Activated CD4-positive, alpha-beta memory T cell treated with anti-CD3 and anti-CD28 coated beads, Interleukin-2, amount 10 ng/mL, durations not matched to agents 7 days and 5 days (primary cell): ENCODE measurements around the gene SAMD3. TPM values are rescaled to one million over a fixed set of nuclear protein-coding genes. Genes with fewer than 3 reads are reported as not detected.
"Not testable (repeated sequence)": the region's sequence is repeated elsewhere in the genome, so short reads cannot be mapped to it uniquely, and the experiment has no call there.

Experiments
- CTCF ChIA-PET: fragments of 350-600 bp; sonication (Branson Sonifier 250); formaldehyde crosslinking; loops from one replicate; lab custom pipeline; 2021; ENCODE audit warnings: antibody characterized with exemption, inconsistent platforms; lab: Charles Lee
- POLR2A ChIA-PET: fragments of 350-600 bp; sonication (Branson Sonifier 250); formaldehyde crosslinking; loops from one replicate; lab custom pipeline; 2021; ENCODE audit warnings: antibody characterized with exemption; lab: Charles Lee
- DNase-seq: peaks from one replicate; pipeline ENCODE4 v3.0.0-alpha.2; 2020
- H3K27ac Mint-ChIP-seq: one replicate; pipeline ENCODE4 v1.8.0; 2021; ENCODE audit warnings: mild to moderate bottlenecking, mixed read lengths
- H3K27me3 Mint-ChIP-seq: one replicate; pipeline ENCODE4 v1.8.0; 2021; ENCODE audit warnings: mixed read lengths
- H3K36me3 Mint-ChIP-seq: one replicate; pipeline ENCODE4 v1.8.0; 2021; ENCODE audit warnings: low read depth, mixed read lengths
- H3K4me1 Mint-ChIP-seq: one replicate; pipeline ENCODE4 v1.8.0; 2021; ENCODE audit warnings: mixed read lengths
- H3K4me3 Mint-ChIP-seq: one replicate; pipeline ENCODE4 v1.8.0; 2021; ENCODE audit warnings: mild to moderate bottlenecking, mixed read lengths
- H3K9me3 Mint-ChIP-seq: one replicate; pipeline ENCODE4 v1.8.0; 2021; ENCODE audit warnings: mixed read lengths
- total RNA-seq, 2 experiments: library from RNA; stranded (reverse); gene quantifications; one replicate each; pipeline ENCODE4 v1.2.3, GENCODE V29; 2021

SAMD3 gene
- total RNA-seq, 2 experiments from 2014 or later: 70.5 to 79.7 TPM

DNA sequence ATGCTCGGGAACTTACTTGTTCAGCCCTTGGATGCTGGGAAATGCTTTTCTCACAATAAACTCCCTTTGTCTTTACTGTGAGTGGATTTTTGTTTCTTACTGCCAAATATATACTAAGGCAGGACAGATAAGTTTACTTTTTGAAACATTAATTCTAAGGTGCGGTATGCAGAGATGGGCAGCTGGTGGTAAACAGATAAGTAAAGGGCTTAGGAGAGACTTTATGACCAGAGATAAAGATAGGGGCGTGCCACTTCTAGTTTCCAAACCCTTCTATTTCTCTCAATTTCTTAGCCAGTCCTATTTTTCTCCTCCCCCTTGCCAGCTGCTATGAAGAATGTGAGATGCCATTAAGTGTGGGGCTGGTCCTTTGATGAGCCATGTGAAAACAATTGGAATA is 16.3 kb downstream of the SAMD3 start:
- H3K27me3 Mint-ChIP-seq: no peaks in the 10 kb centered on the region
- H3K27ac Mint-ChIP-seq: no peak overlapping the region
- H3K9me3 Mint-ChIP-seq: peaks cover 5% of the 10 kb centered on the region
- DNase-seq: no peak
- peaks cover 89% of the 10 kb centered on the region for H3K36me3 Mint-ChIP-seq
- H3K4me1 Mint-ChIP-seq: peaks cover 27% of the 10 kb centered on the region
- ChIA-PET POLR2A (no interaction called here), CTCF (no interaction called here)
- H3K4me3 Mint-ChIP-seq: no peak overlapping the region

DNA sequence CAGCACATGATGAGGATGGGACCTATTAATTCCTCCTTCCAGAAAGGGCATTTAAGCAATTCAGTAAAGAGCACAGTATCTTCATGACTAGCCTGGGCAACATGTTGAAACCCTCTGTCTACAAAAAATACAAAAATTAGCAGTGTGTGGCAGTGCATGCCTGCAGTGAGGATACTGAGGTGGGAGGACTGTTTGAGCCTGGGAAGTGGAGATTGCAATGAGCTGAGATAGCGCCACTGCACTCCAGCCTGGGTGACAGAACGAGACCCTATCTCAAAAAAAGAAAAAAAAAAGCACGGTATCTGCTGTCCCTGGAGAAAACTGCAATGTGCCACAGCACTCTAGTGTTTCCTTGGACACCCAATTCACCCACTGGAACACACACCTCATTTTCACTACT is 18.4 kb downstream of the SAMD3 start:
- no peak overlapping the region for H3K4me3 Mint-ChIP-seq
- ChIA-PET POLR2A (interaction anchor here (1.1 to 2.5 kb wide), 5 partner anchors 9 to 20 kb away, joined by 3 to 10 read pairs (median 6); partner anchors contain the start of gene SAMD3), CTCF (interaction anchor here (0.8 to 1.0 kb wide), 3 partner anchors 16 to 72 kb away, joined by 3 to 4 read pairs (median 3); partner anchors contain the start of gene SAMD3)
- DNase-seq: no peak
- no peaks in the 10 kb centered on the region for H3K27me3 Mint-ChIP-seq
- peaks cover 5% of the 10 kb centered on the region for H3K9me3 Mint-ChIP-seq
- peaks cover 90% of the 10 kb centered on the region for H3K36me3 Mint-ChIP-seq
- H3K4me1 Mint-ChIP-seq: peaks cover 16% of the 10 kb centered on the region
- no peak overlapping the region for H3K27ac Mint-ChIP-seq

DNA sequence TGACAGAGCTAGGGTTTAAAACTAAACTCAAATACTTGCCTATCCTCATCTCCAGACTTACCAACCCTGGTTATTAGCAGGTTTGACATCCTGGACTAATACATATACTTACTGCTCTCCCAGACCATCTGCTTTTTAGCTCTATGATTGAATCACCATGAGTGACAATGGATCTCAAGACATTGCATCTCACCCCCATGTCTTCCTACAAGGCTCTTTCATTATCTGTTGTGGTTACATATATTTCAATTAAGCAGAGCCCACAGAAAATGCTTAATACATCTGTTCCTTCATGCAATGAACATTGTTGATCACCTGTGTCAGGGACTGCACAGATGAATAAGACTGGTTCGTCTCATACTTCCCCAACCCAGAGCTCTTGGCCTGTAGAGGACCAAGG is 19.4 kb downstream of the SAMD3 start:
- peaks cover 16% of the 10 kb centered on the region for H3K4me1 Mint-ChIP-seq
- CTCF ChIA-PET: interaction anchor here (0.8 to 1.0 kb wide), 4 partner anchors 15 to 71 kb away, joined by 3 to 5 read pairs (median 4); partner anchors contain the start of gene SAMD3
- no peak for DNase-seq
- H3K4me3 Mint-ChIP-seq: no peak overlapping the region
- POLR2A ChIA-PET: interaction anchor here (1.1 to 2.5 kb wide), 5 partner anchors 10 to 20 kb away, joined by 3 to 10 read pairs (median 6); partner anchors contain the start of gene SAMD3
- H3K27ac Mint-ChIP-seq: no peak overlapping the region
- H3K27me3 Mint-ChIP-seq: no peaks in the 10 kb centered on the region
- H3K9me3 Mint-ChIP-seq: peaks cover 5% of the 10 kb centered on the region
- H3K36me3 Mint-ChIP-seq: peaks cover 87% of the 10 kb centered on the region

DNA sequence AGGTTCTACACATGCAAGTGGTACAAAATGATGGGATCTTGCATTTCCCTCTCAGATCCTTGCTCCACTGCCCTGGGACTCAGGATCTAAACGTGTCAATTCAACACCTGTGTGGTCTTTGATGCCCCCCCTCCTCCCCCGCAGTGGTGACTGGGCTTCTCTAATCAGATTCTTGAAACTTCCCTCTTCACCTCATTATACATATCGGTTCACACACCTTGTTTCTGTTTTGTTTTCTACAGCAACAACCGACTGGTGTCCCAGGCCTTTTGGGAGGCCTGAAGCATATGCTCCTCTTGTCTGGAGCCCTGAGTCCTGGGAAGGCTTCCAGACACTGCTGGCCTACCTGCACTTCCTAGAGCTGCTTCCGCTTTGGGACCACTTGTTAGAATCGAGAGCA is 20.0 kb downstream of the SAMD3 start:
- Mint-ChIP-seq H3K27ac (no peak overlapping the region), H3K4me3 (no peak overlapping the region)

DNA sequence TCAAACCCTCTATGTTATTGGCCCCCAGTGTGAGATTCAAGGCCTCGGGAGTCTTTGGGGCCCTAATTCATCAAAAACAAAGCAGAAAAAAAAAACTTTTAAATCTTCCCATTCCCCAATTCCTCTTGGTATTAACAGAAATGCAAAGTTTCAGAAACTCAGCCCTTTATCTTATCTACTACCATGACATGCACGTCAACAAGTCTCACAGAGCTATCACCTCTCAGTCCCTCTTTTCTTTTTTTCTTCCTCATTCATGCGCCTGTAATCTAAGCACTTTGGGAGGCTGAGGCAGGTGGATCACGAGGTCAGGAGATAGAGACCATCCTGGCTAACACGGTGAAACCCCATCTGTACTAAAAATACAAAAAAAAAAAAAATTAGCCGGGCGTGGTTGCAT is 22.7 kb downstream of the SAMD3 start:
- no peak for DNase-seq
- no peak overlapping the region for H3K4me3 Mint-ChIP-seq
- H3K36me3 Mint-ChIP-seq: peaks cover 85% of the 10 kb centered on the region
- H3K27me3 Mint-ChIP-seq: no peaks in the 10 kb centered on the region
- ChIA-PET CTCF (no interaction called here), POLR2A (no interaction called here)
- H3K9me3 Mint-ChIP-seq: peaks cover 2% of the 10 kb centered on the region
- H3K4me1 Mint-ChIP-seq: peaks cover 14% of the 10 kb centered on the region
- H3K27ac Mint-ChIP-seq: no peak overlapping the region

More for the DNA sequence above, 20.0 kb downstream of the SAMD3 start:
- H3K36me3 Mint-ChIP-seq: peaks cover 87% of the 10 kb centered on the region
- CTCF ChIA-PET: no interaction called here
- H3K9me3 Mint-ChIP-seq: peaks cover 5% of the 10 kb centered on the region
- H3K27me3 Mint-ChIP-seq: no peaks in the 10 kb centered on the region
- no peak for DNase-seq
- peaks cover 16% of the 10 kb centered on the region for H3K4me1 Mint-ChIP-seq
- POLR2A ChIA-PET: interaction anchor here (1.5 to 2.5 kb wide), 2 partner anchors 11 to 15 kb away, joined by 8 to 10 read pairs; no protein-coding TSS in a partner anchor

DNA sequence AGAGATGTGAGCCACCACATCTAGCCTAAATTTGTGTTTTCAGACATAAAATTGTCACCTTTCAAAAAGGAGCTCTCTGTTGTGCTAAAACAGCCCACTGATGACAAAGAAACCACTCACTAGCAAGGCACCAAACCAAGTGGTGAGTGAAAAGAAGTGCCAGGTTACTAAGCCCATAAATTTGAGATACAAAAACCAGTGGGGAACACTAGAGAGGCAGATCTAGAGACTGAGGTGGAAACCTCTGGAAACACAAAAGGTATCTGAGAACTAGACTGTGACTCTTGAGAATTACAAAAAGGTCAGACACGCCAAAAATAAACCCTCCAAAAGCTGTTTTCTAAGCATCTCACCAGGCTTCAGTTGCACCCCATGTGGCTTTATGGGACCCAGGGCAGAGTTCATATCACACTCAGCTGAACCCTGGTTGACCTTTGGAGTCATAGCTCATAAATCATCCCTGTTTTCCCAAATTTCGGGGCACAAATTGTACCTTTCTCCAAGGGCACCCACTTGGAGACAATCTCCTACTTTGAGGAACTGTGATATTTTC is 24.2 kb downstream of the SAMD3 start:
- DNase-seq: no peak
- Mint-ChIP-seq H3K9me3 (peaks cover 3% of the 10 kb centered on the region), H3K36me3 (peaks cover 87% of the 10 kb centered on the region), H3K4me1 (peaks cover 8% of the 10 kb centered on the region), H3K27ac (no peak overlapping the region), H3K27me3 (no peaks in the 10 kb centered on the region), H3K4me3 (no peak overlapping the region)
- ChIA-PET CTCF (interaction anchor here (0.5 kb wide), 1 partner anchor 57 kb away, joined by 3 read pairs; no protein-coding TSS in a partner anchor), POLR2A (interaction anchor here (2.0 kb wide), 1 partner anchor 11 kb away, joined by 5 read pairs; no protein-coding TSS in a partner anchor)

DNA sequence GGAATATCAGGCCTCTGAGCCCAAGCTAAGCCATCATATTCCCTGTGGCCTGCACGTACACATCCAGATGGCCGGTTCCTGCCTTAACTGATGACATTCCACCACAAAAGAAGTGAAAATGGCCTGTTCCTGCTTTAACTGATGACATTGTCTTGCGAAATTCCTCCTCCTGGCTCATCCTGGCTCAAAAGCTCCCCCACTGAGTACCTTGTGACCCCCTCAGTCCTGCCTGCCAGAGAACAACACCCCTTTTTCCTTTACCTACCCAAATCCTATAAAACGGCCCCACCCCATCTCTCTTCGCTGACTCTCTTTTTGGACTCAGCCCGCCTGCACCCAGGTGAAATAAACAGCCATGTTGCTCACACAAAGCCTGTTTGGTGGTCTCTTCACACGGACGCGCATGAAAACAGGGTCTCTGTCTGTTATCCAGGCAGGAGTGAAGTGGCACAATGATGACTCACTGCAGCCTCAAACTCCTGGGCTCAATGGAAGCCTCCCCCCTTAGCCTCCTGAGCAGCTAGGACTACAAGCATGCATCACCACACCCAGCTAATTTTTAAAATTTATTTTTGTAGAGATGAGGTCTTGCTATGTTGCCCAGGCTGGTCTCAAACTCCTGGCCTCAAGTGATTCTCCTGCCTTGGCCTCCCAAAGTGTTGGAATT is 24.8 kb downstream of the SAMD3 start:
- H3K4me1 Mint-ChIP-seq, CTCF ChIA-PET, H3K27me3 Mint-ChIP-seq, H3K9me3 Mint-ChIP-seq, DNase-seq, H3K4me3 Mint-ChIP-seq, H3K27ac Mint-ChIP-seq: not testable (repeated sequence)
- peaks cover 87% of the 10 kb centered on the region for H3K36me3 Mint-ChIP-seq
- POLR2A ChIA-PET: interaction anchor here (2.0 kb wide), 1 partner anchor 11 kb away, joined by 5 read pairs; no protein-coding TSS in a partner anchor

DNA sequence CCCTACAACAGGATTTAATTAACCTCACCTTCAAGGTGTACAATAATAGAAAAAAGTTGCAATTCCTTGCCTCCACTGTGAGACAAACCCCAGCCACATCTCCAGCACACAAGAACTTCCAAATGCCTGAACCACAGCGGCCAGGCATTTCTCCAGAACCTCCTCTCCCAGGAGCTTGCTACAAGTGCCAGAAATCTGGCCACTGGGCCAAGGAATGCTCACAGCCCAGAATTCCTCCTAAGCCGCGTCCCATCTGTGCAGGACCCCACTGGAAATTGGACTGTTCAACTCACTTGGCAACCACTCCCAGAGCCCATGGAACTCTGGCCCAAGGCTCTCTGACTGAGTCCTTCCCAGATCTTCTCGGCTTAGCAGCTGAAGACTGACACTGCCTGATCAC is 28.3 kb downstream of the SAMD3 start:
- H3K27ac Mint-ChIP-seq, H3K4me3 Mint-ChIP-seq, H3K9me3 Mint-ChIP-seq, H3K27me3 Mint-ChIP-seq, CTCF ChIA-PET, DNase-seq, POLR2A ChIA-PET, H3K4me1 Mint-ChIP-seq: not testable (repeated sequence)
- H3K36me3 Mint-ChIP-seq: peaks cover 90% of the 10 kb centered on the region

DNA sequence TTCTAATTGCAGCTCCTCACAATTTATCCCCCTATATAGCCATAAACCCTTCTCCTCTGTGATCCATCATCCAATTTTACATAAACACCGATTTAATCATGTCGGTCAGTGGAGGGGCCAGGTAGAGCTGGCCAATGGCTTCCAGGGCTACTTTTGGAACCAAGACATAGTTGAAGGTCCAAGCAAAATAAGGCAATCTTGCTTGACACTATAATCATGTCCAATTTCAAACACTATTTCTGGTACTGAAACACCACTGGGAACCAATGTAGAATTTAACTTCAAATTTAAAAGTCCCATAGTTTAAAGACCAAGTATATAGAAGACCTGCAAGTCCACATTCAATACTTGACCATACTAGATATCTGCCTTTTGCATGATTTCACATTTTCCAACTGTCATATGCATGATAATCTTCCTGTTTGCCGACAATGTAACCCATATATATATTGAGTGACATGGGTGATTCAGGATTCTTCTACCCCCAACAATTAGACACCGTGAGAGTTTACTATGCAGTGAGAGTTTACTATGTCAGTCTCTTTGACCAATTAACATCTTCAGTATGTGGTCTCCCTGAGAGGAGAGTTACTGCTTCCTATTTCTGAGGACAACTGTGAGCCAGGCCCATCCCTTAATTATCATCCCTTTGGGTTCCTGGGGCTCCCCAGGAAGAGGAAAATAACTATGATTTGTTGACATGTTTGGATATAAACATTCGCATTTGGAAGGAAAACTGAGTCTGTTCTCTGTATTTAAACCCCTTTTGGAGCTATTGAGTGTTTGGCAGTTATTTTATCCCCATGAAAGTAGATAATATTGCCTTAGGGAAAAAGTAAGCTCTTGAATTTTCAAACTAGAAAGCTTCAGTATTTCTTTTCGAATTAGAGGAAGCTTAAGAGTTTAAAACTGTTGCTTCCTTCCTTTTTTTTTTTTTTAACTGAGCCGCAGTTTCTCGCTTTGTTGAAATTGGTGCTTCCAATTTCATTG is 31.8 kb downstream of the SAMD3 start:
- no peak for DNase-seq
- Mint-ChIP-seq H3K4me3 (no peak overlapping the region), H3K36me3 (peaks cover 90% of the 10 kb centered on the region), H3K27me3 (no peaks in the 10 kb centered on the region), H3K27ac (no peak overlapping the region), H3K9me3 (peaks cover 3% of the 10 kb centered on the region), H3K4me1 (peaks cover 28% of the 10 kb centered on the region)
- CTCF ChIA-PET: interaction anchor here (1.0 kb wide), 1 partner anchor 21 kb away, joined by 3 read pairs; no protein-coding TSS in a partner anchor
- POLR2A ChIA-PET: no interaction called here

DNA sequence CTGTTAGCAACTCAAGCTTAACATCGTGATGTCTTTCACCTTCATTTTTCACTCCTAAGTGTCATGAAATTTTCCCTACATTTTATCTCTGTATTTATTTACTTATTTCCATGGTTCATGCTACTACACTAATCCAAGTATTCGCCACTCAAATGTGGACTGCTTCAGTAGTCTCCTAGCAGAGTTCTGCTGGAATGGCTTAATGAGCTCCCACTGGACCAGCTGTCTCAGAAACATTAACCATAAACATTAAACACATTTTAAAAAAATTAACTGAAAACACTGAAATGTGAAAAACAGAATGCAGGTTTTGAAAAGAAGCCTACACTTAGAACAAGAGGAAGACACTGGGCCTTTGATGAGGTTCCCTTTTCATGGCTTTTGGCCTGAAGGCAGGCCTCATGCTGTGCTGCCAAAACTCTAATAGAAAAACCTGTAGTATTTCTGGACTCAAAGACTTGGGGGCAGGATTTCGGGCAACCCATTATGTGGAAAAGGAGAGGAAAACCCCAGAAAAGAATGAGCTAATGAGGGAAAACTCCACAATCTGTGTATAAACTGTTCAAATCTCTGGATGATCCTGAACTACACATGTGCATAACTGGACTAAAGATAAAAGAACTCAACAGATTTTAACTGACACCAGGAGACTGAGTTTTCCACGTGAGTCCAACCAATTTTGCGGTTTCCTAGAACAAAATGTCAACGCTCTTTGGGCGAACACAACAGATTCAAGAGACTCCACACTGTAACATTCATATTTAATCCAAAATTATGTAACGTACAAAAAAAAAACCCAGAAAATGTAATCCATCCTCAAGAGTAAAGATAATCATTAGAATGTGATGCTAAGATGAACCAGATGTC is 33.0 kb downstream of the SAMD3 start:
- DNase-seq: no peak
- peaks cover 35% of the 10 kb centered on the region for H3K4me1 Mint-ChIP-seq
- peaks cover 3% of the 10 kb centered on the region for H3K9me3 Mint-ChIP-seq
- no peaks in the 10 kb centered on the region for H3K27me3 Mint-ChIP-seq
- no peak overlapping the region for H3K4me3 Mint-ChIP-seq
- CTCF ChIA-PET: interaction anchor here (1.0 kb wide), 1 partner anchor 22 kb away, joined by 3 read pairs; no protein-coding TSS in a partner anchor
- POLR2A ChIA-PET: no interaction called here
- peaks cover 86% of the 10 kb centered on the region for H3K36me3 Mint-ChIP-seq
- no peak overlapping the region for H3K27ac Mint-ChIP-seq

DNA sequence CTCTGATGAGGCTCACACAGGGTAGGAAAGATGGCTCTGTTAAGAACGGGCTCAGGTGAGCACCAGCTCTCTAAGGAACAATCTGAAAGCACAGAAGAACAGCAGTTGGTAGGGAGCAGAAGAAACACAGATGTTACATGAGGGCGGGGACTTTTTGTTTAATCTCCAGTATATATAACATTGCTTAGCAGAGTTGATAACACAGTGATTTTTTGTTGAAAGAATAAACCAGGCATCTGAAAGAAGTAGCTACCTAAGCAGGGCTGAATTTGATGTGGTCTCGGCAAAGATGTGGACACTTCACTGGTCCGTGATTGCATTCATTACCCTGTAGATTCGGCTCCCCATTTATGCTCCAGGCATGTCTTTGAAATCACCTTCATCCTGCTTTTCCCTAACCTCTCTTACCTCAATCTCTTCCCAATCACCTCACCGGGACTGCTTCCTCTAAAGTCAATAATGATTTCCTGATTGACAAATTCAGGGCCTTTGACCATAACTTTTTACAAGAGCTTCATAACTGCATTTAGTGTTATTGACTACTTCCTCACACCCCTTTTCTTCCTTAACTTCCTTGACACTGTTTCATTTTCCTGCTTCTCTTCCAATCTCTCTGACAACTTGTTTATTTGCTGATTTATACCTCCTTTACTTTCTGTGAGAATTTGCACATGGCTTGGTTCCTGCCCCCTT is 34.4 kb downstream of the SAMD3 start:
- H3K27ac Mint-ChIP-seq: no peak overlapping the region
- CTCF ChIA-PET: interaction anchor here (1.1 to 2.5 kb wide), 4 partner anchors 12 to 48 kb away, joined by 3 to 9 read pairs (median 6); partner anchors contain the start of gene SAMD3
- peaks cover 86% of the 10 kb centered on the region for H3K36me3 Mint-ChIP-seq

More for the DNA sequence above, 34.4 kb downstream of the SAMD3 start:
- no peak for DNase-seq
- no peak overlapping the region for H3K4me3 Mint-ChIP-seq
- H3K4me1 Mint-ChIP-seq: peaks cover 48% of the 10 kb centered on the region
- no peaks in the 10 kb centered on the region for H3K9me3 Mint-ChIP-seq
- H3K27me3 Mint-ChIP-seq: no peaks in the 10 kb centered on the region
- POLR2A ChIA-PET: interaction anchor here (1.0 to 2.0 kb wide), 7 partner anchors 10 to 56 kb away, joined by 3 to 8 read pairs (median 4); no protein-coding TSS in a partner anchor
